C4-2B (cell line): ENCODE data around the gene APPBP2.

Experiments
- CTCF ChIP-seq: fragments of 450-650 bp; conservative IDR thresholded peaks from 2 replicates; pipeline ENCODE4 v1.5.1; 2017; ENCODE audit warnings: mild to moderate bottlenecking
- ZFX ChIP-seq: fragments of 450-650 bp; IDR thresholded peaks from 2 replicates; pipeline ENCODE4 v1.6.1; 2017

- TF ChIP-seq CTCF (no peak), ZFX (no peak)
Measured at GRCh38 chr17:60395508-60396065, 130.5 kb downstream of the APPBP2 start.
